ENCODE measurements around the gene PCGF1.

DNA sequence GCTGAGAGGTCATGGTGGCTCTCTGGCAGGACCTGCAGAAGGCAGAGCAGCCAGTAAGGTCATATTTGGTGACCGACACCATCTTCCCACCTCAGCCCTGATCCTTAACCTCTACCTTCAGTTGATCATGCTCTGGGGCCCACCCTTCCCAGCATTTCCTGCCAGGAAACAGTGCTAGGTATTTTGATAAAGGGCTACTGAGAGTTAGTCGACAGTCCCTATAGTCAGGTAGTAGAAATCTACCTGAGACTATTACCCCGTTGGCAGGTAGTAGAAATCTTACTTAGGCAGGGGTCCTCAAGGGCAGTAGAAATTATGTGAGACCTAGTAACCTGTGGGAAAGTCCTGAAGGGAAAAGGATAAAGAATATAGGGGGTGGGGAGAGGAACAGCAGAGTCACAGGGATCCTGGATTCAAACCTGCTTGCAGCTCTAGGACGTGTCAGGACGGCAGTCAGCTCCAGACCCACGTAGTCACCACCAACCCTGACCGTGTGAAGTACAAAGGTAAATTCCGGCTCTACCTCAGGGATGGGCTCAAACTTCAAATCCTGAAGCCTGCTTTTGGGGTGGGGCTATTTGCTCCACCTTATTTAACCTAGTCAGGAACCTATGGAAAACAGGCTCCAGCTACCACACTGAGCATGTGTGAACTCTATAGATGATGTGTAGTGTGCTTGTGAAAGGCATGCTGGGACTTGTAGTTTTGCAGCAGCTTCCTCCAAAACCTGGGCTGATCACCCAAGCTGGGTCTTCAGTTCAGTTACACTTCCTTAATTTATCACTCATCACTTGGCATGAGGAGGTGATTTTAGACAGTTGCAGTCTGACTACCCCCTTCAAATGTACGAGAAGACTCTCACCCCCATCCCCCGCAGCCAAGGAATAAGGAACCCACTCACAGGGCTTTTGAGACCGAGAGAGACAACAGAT, 18.5 kb upstream of the PCGF1 start, which contains the start of gene DQX1:
- TF ChIP-seq, protein P1, sequence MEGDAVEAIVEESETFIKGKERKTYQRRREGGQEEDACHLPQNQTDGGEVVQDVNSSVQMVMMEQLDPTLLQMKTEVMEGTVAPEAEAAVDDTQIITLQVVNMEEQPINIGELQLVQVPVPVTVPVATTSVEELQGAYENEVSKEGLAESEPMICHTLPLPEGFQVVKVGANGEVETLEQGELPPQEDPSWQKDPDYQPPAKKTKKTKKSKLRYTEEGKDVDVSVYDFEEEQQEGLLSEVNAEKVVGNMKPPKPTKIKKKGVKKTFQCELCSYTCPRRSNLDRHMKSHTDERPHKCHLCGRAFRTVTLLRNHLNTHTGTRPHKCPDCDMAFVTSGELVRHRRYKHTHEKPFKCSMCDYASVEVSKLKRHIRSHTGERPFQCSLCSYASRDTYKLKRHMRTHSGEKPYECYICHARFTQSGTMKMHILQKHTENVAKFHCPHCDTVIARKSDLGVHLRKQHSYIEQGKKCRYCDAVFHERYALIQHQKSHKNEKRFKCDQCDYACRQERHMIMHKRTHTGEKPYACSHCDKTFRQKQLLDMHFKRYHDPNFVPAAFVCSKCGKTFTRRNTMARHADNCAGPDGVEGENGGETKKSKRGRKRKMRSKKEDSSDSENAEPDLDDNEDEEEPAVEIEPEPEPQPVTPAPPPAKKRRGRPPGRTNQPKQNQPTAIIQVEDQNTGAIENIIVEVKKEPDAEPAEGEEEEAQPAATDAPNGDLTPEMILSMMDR (conservative IDR thresholded peaks at IDR 0.05): no peak
- TF ChIP-seq ZFX (IDR thresholded peaks at IDR 0.05): no peak

Measured in C4-2B (cell line).